Stimulated activated CD4-positive, alpha-beta T cell treated with anti-CD3 and anti-CD28 coated beads, Interleukin-2, amount 100 ng/mL, for 48 hours (primary cell): Measurements from ENCODE around the gene ARMS2.

Experiments used
- DNase-seq, 2 donors: peaks; one replicate each; pipeline ENCODE4 v3.0.0-alpha.2; 2020

The ARMS2 gene

DNA sequence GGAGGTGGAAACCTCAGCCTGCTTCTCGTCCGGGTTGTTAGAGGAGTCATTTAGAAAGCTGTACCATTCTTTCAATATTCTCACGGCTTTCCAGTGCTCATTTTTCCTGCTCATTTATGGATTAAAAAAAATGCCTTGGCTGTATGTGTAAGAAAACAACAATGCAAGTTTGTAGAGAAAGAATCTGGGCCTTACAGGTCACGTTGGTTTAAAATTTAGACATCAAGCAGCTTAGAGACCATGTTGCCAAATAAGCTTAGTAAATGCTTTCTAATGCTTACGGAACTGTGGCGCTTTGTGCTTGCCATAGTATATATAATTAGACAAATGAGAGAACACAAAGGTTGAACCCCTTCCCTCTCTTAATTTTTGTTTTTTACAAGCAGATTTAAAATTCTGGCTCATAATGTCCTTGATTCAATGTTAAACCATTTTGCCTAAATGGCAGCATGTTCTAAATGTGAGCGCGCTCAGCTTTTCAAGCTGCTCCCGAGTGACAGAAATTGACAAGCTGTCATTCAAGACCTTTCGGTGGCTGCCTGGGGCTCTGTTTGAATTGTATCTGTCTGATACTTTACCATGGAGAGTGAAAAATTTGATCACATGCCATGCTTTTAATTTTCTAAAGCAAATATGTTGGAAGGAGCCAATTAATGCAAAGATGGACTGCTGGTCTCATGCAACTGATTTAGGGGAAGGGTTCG, 1.1 kb downstream of the ARMS2 start:
- DNase-seq = no peak

DNA sequence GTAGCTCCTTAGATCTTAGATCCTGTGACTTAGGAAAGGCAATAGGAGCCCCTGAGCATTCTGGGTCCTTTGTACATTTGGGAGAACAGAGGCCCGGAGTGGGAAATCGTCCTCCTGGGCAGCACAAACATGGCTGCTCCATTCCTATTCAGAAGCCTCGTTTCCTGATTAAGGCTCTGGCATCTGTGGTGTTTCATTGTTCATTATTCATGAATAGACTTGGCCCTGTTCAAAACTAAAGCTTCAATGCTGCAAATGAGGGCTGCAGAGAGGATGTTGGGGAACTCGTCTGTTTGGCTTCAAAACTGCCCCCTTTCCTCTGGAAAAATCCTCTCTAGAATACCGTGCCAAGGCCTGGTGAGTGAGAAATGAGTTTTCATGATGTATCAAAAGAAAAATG, 3.5 kb downstream of the ARMS2 start:
- DNase-seq = no peak

GRCh38 chr10:122458693-122459092, 4.2 kb downstream of the ARMS2 start:
- DNase-seq = no peak

- DNase-seq = no peak
These were observed 5.3 kb downstream of the ARMS2 start for GRCh38 chr10:122459561-122460273.

GRCh38 chr10:122460891-122461293, 6.4 kb downstream of the ARMS2 start:
- no peak for DNase-seq

- DNase-seq = no peak
These were observed 6.9 kb downstream of the ARMS2 start, which contains the start of gene HTRA1 for GRCh38 chr10:122461367-122461728. Gene HTRA1 (plus strand): TSS chr10:122461553. CDS start chr10:122461653, 100 bp downstream.

DNA sequence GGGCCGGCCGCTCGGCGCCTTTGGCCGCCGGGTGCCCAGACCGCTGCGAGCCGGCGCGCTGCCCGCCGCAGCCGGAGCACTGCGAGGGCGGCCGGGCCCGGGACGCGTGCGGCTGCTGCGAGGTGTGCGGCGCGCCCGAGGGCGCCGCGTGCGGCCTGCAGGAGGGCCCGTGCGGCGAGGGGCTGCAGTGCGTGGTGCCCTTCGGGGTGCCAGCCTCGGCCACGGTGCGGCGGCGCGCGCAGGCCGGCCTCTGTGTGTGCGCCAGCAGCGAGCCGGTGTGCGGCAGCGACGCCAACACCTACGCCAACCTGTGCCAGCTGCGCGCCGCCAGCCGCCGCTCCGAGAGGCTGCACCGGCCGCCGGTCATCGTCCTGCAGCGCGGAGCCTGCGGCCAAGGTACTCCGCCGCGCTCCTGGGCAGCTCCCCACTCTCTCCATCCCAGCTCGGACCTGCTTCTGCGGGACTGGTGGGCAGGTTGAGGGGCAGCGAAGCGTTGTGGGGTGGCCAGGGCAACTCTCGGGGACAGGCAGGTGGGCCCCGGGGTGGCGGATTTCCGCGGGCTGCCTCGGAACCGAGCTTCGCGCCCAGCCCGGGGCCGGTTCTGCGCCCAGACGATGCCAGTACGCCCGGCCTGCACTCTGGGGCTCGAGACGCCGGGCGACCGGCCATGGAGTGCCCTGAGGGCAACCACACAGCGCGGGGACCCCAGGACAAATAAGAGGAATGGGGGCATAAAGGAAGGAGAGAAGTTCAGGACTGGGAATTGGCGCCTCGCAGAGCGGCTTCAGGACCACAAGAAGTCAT, 7.5 kb downstream of the ARMS2 start:
- no peak for DNase-seq

DNA sequence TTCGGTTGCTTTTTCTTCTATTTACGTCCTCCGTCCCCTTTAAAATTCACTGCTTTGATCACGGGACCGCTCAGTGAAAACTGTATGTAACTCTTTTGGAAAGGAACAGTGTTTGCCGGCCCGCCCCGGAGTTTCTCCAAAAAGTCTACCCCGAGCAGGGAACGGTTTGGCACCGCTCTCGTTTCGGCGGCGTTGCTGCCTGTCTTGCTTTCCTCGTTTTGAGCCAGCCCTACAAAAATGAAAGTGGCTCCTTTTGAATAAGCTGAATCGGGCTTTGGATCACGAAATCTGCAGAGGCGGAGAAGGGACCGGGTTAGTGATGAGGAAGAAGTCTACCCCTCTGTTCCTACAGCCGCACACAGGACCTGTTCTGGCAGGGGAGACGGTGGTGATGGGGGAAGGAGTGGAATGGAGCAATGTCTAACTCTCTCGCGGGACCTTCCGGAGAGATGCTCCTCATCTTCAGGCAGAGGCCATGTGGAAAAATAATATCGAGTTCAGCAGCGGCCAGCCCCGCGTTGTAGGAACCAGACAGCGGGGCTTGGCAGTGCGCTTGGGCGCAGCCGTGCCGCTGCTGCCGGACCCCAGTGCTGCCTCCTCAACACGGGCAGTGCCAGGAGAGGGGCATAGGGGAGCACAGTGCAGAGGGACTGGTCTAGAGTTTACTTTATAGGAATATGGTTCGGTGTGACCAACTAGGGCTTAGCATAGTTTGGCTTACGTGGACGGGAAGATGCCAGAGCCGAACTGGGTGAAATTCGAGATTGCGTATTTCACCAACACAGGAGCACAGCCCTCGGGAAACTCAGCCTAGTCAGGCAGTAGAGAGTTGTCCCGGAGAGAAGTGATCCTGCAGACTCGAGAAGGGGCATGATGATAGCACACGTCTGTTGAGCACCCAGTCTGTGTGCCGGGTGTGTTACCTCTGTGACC, 8.3 kb downstream of the ARMS2 start:
- DNase-seq = no peak

DNA sequence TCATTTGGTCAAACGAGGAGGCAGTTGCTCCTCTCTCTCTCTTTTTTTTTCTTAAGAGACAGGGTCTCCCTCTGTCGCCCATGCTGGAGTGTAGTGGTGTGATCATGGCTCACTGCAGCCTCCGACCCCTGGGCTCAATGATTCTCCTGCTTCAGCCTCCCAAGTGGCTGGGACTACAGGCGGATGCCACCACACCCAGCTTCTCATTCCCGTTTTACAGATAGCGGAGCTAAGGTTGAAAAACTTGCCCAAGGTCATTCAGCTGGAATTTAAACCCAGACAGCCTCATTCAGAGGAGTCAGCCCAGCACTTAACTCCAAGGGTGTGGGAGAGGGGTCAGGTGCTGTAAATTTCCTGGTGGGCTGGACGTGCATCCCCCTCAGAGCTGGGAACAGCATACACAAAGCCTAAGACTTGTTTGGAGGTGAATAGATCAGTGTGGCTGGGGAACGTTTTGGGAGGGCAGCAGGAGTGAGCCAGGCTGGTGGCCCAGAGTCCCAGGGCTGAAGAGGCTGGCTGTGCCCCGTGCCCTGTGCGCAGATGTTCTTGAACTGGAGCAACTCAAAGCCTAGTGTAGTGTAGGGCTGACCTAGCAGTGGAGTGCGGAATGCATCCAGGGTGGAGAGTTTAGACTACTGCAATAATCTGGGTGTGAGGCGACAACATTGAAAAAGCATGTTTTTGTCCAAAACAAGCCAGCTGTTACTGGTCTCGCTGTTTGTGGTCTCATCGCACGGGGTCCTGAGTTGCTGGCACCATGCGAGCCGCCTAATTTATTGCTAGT, 9.2 kb downstream of the ARMS2 start:
- no peak for DNase-seq

DNA sequence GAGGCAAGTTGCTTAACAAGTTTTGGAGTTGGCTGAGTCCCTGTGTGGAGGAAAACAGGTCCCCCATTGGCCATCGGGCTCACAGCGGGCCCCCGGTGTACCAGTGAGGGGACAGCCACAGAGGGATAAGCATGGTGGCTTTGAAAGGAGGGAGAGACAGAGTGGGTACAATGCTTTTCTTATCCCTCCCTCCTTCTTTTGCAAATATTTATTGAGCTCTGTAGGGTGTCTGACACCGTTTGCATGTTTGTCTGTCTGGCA, 9.7 kb downstream of the ARMS2 start:
- DNase-seq = no peak

DNA sequence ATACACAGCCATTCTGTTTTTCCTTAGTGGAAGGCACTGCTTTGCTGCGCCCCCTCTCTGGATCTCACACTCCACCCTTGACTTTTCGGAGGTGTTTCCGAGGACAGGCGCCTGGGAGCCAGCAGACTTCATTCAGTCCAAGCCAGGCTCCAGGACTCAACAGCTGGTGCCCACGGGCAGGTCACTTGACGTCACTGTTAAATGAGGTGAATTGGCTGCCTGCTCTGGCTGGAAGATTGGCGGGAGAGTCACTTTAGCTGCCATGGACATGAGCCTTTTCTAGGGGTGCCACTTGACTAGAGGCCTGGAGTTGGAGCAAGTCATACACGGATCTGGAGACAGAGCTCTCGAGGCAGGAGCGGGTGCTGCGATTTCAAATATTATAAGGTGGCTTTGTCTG, 10.1 kb downstream of the ARMS2 start:
- DNase-seq = no peak

DNA sequence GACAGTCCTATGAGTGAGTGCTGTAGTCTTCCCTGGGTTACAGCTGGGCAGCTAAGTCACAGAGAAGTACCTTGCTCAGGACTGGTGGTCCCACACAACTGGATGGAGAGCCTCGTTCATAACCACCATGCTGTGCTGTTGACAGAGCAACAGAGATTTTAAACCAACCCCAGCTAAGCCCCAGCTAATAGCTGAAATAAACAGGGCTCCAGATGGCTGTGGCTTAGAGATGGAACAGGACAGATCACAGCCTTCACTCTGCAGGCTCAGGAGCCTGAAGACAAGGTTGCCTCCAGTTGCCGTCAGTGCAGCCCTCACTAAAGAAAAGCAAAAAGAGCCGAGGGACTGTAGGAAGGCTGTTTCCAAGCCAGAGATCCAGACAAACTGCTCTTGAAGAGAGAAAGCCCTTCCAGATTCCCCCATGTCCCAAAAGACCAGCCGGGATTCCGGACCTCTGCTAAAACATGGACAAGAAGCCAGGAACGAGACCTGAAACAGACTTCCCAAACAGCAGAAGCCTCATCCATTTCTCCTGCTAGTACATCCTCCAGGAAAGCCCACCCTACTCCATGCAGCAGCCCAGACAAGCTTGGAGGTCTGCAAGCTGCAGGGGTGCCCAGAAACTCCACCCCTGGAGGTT, 11.1 kb downstream of the ARMS2 start:
- no peak for DNase-seq

DNA sequence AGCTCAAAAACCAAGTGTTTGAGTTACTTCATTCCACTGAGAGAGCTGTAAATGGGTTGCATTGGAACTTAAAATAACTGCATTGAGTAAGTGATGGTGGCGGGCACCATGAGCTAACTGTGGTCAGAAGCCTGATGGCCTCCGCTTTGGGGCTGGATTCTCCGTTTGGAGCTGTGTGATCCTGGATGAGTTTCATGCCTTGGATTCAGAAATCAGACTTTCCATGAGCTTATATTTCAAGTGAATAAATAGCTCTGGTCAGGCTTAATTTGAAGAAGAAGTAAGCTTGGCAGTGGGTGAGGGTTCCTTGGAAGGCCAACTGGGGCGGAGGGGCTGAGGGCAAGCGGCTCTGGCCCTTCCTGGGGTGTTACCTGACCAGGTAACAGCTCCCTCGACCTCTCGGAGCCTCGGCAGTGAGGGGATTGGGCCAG, 12.5 kb downstream of the ARMS2 start:
- no peak for DNase-seq

DNA sequence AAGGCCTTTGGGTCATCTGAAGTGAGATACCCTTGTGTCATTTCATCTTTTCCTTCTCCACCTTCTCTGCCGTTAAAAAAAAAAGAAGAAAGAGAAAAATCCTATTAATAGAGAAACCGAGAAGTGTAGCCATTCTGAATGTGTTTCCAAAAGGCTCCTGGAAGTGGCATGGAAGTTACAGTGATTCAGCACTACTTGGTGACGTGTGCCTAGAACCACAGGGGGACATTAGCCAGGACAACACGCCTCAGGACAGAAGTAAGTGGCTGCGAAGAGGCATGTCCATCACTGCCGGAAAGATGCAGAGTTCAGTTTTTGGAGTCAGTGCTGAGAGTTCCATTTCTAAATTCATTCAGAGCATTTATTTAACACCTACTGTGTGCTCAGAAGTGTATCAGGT, 13.2 kb downstream of the ARMS2 start:
- no peak for DNase-seq

- no peak for DNase-seq
These were observed 14.0 kb downstream of the ARMS2 start for GRCh38 chr10:122468307-122468925.

- DNase-seq = no peak
These were observed 14.7 kb downstream of the ARMS2 start for GRCh38 chr10:122468926-122469781.

DNA sequence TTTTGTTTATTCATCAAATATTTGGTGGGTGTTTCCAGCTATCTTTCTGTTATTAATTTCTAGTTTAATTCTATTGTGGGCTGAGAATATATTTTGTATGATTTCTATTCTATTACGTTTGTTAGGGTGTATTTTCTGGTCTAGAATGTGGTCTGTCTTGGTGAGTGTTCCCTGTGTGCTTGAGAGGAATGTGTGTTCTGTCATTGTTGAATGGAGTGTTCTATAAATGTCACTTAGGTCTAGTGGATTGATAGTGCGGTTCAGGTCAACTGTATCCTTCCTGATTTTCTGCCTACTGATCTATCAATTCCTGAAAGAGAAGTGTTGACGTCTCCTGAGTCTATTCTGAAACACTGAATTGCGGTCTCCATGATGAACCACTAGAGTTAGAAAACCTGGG, 15.4 kb downstream of the ARMS2 start:
- no peak for DNase-seq

DNA sequence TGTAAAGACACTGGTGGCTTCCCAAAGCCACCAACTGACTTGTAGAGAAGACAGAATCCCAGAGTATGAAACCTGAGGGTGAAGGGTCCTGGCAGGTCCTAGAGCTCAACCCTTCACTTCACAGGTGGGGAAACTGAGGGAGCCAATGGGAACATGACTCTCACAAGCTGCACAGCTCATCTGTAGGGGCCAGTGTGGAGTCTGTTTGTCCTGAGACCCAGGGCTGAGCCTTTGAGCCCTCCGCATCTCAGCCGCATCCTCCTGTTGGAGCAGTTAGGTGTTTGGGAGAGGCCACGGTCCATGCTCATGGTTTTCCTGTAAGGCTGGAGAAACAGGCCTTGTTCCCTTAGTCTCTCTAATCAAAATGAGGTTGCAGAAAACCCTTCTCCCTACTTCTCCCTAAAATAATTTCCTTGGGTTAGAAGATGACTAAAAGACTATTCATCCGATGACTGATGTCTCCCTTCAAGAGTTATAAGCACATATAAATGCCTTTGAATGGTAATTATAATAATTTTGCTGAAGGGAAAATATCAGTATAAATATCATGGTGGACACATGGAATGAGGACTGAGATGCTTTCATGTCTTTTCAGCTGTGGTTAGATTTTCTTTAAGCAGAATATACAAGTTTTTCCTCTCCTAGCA, 17.2 kb downstream of the ARMS2 start:
- no peak for DNase-seq

DNA sequence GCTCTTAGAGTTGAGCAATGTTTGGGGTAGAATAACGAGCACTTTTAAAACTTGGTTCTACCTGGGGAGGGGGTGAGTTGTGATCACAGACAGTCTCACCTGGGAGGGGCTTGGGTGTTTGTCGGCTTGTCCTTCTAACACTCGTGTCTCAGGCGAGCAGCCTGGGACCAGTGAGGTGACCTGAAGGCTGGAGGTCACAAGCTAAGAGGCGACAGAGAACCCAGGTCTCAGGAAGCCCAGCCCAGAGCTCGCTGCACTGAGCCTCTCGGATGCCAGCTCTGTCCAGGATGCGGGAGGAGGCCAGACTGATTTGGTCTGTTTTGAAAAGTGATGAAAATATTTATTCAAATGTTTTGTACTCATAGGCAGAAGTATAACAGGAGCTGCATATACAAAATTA, 18.7 kb downstream of the ARMS2 start:
- no peak for DNase-seq
